ENCODE data around the gene CD79B. TPM values are rescaled to one million over a fixed set of nuclear protein-coding genes. Genes with fewer than 3 reads are reported as not detected.
A peak's percentile ranks its signal among the peaks of the same experiment; 100 is the strongest.

Gene CD79B
- total and polyA plus RNA-seq, 9 of the 15 experiments (the other 6 are each of a cell fraction or from before 2014, with no cell fraction given) = 0.15 to 0.62 (median 0.44) TPM; not detected in 2

DNA sequence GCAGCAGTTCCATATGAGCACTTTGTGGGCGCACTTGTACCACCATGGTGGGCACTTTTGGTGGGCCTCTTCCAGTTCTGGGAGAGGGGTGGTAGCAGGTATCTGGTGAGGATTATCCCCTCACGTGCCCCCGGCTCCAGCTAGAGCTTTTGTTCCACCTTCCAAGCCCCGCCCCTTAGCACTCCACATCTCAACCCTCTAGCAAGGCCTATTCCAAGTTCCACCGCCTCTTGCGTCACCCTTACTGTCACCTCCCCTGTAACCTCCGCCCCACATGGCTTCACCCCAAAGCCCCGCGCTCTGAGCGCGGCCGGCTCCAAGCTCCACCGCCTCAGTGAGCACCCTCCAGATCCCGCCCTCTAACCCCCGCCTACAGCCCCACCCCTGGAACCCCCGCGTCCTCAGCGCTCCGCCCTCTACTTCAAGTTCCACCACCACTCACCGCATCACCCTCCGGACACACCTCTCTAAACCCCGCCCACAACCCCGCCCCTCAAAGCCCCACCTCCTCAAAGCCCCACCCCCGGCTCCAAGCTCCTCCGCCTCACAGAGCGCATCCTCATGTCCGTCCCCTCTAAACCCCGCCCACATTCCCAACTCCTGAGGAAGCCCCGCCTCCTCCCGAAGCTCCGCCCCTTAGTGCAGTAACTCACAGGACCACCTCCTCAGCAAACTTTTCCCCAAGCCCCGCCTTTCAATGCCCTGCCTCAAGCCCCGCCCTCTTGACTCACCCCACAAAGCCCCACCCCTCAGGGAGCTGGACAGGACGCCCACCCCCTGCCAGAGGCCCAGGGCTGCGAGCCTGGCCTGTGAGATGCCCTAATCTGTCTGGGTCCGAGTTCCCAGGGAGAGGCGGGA lies 29.5 kb upstream of the CD79B start (continued):
- TF ChIP-seq, protein P1, sequence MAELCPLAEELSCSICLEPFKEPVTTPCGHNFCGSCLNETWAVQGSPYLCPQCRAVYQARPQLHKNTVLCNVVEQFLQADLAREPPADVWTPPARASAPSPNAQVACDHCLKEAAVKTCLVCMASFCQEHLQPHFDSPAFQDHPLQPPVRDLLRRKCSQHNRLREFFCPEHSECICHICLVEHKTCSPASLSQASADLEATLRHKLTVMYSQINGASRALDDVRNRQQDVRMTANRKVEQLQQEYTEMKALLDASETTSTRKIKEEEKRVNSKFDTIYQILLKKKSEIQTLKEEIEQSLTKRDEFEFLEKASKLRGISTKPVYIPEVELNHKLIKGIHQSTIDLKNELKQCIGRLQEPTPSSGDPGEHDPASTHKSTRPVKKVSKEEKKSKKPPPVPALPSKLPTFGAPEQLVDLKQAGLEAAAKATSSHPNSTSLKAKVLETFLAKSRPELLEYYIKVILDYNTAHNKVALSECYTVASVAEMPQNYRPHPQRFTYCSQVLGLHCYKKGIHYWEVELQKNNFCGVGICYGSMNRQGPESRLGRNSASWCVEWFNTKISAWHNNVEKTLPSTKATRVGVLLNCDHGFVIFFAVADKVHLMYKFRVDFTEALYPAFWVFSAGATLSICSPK (IDR thresholded peaks at IDR 0.05; ENCODE audit: borderline replicate concordance) = no peak
- TF ChIP-seq HNRNPH1 (optimal IDR thresholded peaks at IDR 0.05; ENCODE audit: low read depth, low read length) (no peak), ZNF165 (CRISPR knock-in tag; IDR thresholded peaks at IDR 0.05; ENCODE audit: borderline replicate concordance) (no peak), ETV6 (IDR thresholded peaks at IDR 0.05; ENCODE audit: borderline replicate concordance in 1 of 2, low read depth in 2 of 2, low read length in 1 of 2) (no peak), ETV6 (CRISPR knock-in tag; IDR thresholded peaks at IDR 0.05; ENCODE audit: borderline replicate concordance) (no peak), HIVEP1 (CRISPR knock-in tag; IDR thresholded peaks at IDR 0.05) (no peak), RAD21 (CRISPR knock-in tag; conservative IDR thresholded peaks at IDR 0.05 in 1 of 2, IDR thresholded peaks at IDR 0.05 in 1 of 2) (no peak), NFE2L1 (tag; IDR thresholded peaks at IDR 0.05; ENCODE audit: borderline replicate concordance, low read depth) (no peak), HNRNPLL (IDR thresholded peaks at IDR 0.05; ENCODE audit: low read depth, low read length, poor library complexity, severe bottlenecking) (no peak), SMAD3 (CRISPR knock-in tag; conservative IDR thresholded peaks at IDR 0.05) (no peak), ZKSCAN8 (CRISPR knock-in tag; IDR thresholded peaks at IDR 0.05) (no peak), ZFX (CRISPR knock-in tag; IDR thresholded peaks at IDR 0.05) (no peak), RFX5 (IDR thresholded peaks at IDR 0.05; ENCODE audit: low read depth, low read length) (no peak), TAF1 (IDR thresholded peaks at IDR 0.05; ENCODE audit: control insufficient read depth, extremely low read depth, insufficient read depth, low read length, severe bottlenecking) (no peak), ZNF12 (CRISPR knock-in tag; IDR thresholded peaks at IDR 0.05) (no peak), ZBED1 (IDR thresholded peaks at IDR 0.05) (no peak), TOE1 (IDR thresholded peaks at IDR 0.05; ENCODE audit: borderline replicate concordance) (no peak), TOE1 (CRISPR knock-in tag; IDR thresholded peaks at IDR 0.05; ENCODE audit: borderline replicate concordance, low read depth) (no peak)
- TF ChIP-seq, protein P2, sequence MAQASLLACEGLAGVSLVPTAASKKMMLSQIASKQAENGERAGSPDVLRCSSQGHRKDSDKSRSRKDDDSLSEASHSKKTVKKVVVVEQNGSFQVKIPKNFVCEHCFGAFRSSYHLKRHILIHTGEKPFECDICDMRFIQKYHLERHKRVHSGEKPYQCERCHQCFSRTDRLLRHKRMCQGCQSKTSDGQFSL (CRISPR knock-in tag; IDR thresholded peaks at IDR 0.05) = no peak
- TF ChIP-seq, protein P2 (tag; IDR thresholded peaks at IDR 0.05) = no peak
- TF ChIP-seq, protein P3, sequence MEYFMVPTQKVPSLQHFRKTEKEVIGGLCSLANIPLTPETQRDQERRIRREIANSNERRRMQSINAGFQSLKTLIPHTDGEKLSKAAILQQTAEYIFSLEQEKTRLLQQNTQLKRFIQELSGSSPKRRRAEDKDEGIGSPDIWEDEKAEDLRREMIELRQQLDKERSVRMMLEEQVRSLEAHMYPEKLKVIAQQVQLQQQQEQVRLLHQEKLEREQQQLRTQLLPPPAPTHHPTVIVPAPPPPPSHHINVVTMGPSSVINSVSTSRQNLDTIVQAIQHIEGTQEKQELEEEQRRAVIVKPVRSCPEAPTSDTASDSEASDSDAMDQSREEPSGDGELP (CRISPR knock-in tag; IDR thresholded peaks at IDR 0.05; ENCODE audit: borderline replicate concordance) = peak; percentile 11; the same call in 1 of the 2 replicates
- TF ChIP-seq, protein P4, sequence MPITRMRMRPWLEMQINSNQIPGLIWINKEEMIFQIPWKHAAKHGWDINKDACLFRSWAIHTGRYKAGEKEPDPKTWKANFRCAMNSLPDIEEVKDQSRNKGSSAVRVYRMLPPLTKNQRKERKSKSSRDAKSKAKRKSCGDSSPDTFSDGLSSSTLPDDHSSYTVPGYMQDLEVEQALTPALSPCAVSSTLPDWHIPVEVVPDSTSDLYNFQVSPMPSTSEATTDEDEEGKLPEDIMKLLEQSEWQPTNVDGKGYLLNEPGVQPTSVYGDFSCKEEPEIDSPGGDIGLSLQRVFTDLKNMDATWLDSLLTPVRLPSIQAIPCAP (CRISPR knock-in tag; IDR thresholded peaks at IDR 0.05; ENCODE audit: borderline replicate concordance) = no peak
